Measurements from ENCODE around the gene AMIGO2.

DNA sequence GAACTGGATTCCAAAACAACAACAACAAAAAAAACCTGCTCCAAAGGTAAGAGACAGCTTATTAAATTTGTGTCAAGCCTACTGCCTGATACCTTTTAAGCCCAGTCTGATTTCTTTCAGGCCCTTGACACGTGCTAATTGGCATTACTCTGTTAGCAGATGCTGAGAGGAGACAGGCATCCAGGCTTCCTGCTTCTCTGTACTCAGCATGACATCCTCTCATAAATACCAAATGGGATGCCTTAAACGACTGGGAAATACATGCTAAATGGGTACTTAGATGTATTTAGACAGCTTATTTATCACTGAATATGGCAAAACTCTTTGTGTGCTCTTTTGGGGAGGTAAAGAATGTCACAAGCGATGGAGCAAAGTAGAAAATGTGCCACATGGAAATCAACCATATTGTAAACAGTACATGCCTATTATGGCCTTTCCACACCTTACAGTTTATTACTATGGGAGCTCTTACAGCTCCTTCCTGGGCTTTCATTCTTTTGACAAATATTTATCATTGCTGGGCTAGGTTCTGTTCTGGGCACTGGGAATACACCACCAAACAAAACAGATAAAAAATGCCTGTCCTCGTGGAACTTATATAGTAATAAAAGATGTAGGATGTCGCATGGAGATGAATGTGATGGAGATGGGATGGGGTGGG is 11.9 kb downstream of the AMIGO2 start:
- TF ChIP-seq, protein P1, sequence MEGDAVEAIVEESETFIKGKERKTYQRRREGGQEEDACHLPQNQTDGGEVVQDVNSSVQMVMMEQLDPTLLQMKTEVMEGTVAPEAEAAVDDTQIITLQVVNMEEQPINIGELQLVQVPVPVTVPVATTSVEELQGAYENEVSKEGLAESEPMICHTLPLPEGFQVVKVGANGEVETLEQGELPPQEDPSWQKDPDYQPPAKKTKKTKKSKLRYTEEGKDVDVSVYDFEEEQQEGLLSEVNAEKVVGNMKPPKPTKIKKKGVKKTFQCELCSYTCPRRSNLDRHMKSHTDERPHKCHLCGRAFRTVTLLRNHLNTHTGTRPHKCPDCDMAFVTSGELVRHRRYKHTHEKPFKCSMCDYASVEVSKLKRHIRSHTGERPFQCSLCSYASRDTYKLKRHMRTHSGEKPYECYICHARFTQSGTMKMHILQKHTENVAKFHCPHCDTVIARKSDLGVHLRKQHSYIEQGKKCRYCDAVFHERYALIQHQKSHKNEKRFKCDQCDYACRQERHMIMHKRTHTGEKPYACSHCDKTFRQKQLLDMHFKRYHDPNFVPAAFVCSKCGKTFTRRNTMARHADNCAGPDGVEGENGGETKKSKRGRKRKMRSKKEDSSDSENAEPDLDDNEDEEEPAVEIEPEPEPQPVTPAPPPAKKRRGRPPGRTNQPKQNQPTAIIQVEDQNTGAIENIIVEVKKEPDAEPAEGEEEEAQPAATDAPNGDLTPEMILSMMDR (conservative IDR thresholded peaks at IDR 0.05 in 1 of 2, IDR thresholded peaks at IDR 0.05 in 1 of 2; ENCODE audit: low read depth in 1 of 2, low read length in 2 of 2), result no peak
- no peak for TF ChIP-seq EZH2 (IDR thresholded peaks at IDR 0.05; ENCODE audit: low read length, missing control alignments)

All from fibroblast of lung (primary cell).